GM18505 (cell line): Measurements from ENCODE around the gene EFNA4.

Experiments used
- ATAC-seq: cut with Tn5 transposase; IDR thresholded peaks from one replicate; pipeline ENCODE4 v1.9.1; 2021; ENCODE audit not compliant: unreplicated experiment
- POLR2A ChIP-seq: IDR thresholded peaks from 4 replicates; pipeline ENCODE4 v1.6.1; 2011; ENCODE audit warnings: borderline replicate concordance; ENCODE audit not compliant: insufficient read depth, insufficient read length; ENCODE audit errors: extremely low read depth

Gene EFNA4

GRCh38 chr1:155086128-155086741, 22.7 kb downstream of the EFNA4 start:
- no peak for ATAC-seq
- TF ChIP-seq POLR2A = no peak

GRCh38 chr1:155086856-155087535, 23.5 kb downstream of the EFNA4 start:
- ATAC-seq = no peak
- no peak for TF ChIP-seq POLR2A

DNA sequence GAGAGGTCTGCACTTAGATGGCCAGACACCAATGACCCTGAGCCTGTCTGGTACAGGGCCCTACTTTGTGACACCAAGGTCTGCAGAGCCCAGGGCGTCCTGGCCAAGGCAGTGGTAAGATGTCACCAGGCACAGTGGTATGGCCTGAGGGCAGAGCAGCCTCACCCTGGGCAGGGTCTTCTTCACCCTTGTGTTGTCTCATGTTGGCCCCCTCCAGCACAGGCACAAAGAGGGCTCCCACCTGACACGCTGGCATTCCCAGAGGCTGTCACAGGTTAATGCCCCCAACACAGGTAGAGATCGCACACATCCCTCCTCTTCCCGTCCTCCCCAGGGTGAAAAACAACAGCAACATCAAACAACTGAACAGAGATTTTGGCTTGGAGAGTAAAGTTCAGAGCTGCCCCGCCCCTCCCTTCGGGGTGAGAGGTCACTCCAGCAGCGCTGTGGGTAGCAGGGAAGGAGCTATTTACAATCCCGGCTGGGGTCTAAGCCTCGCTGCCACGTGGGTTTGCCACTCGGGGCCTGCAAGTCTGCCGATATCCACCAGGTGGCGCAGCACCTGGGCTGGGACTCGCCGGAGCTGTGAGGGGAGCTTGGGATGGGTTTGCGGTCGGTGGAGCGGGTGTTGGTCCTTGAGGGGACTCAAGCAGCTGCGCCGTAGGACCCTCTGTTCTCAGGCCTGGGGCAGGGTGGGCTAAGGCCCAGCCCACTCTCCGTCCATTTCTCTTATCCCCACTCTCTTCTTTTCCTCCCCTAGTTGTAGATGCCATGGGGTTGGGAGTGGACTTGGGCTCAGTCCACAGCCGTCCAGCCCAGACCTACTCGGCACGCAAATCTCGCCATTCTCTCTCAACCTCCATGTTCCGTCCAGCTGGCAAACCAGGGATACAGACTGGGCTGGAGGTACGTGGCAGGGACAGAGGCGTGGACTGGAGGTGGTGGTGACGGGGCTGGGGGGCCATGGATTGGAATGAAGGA, 27.8 kb downstream of the EFNA4 start:
- ATAC-seq = no peak
- TF ChIP-seq POLR2A = no peak

DNA sequence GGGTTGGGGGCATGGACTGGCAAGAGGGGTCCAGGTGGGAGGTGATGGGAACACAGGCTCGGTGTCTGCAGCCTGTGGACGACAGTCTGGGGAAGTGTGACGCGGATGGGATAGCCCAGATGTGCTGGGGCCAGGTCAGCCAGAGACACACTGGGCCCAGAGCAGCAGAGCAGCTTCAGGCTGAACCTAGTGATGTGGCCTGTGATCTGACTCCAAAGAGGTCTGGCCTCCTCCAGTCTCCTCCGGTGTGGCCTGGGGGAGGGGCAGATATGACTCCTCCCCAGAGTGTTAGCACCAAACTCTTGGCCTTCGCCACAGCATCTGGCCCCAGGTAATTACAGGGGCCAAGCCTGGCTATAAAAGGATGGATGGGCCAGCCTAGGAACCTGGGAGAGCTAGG, 28.6 kb downstream of the EFNA4 start:
- TF ChIP-seq POLR2A = no peak
- ATAC-seq = no peak

GRCh38 chr1:155092641-155093040, 29.1 kb downstream of the EFNA4 start:
- ATAC-seq = no peak
- no peak for TF ChIP-seq POLR2A

GRCh38 chr1:155093911-155094621, 30.5 kb downstream of the EFNA4 start:
- no peak for TF ChIP-seq POLR2A
- no peak for ATAC-seq

DNA sequence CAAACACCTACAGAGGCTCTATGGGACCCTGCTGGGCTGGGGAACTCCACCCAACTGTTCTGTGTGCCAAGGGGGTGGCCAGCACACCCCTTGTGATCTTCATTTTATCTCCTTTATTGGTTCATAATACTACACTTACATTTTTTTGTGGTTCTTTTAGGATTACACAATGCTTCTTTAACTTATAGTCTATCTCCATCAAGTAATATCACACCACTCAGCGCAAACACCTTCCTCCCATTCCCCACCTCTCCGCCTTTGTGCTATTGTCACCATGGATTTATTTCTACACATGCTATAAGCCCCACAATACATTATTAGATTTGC, 31.0 kb downstream of the EFNA4 start:
- no peak for TF ChIP-seq POLR2A
- no peak for ATAC-seq

DNA sequence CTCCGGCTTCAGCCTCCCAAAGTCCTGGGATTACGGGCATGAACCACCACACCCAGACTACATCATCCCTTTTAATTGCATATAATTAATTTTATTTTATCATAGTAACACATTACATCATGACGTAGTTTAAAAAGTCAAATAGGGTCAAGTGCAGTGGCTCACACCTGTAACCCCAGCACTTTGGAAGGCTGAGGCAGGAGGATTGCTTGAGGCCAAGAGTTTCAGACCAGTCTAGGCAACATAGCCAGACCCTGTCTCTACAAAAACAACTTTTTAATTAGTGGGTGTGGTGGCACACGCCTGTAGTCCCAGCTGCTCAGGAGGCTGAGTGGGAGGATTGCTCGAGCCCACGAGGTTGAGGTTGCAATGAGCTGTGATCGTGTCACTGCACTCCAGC, 35.8 kb downstream of the EFNA4 start:
- no peak for TF ChIP-seq POLR2A
- no peak for ATAC-seq

DNA sequence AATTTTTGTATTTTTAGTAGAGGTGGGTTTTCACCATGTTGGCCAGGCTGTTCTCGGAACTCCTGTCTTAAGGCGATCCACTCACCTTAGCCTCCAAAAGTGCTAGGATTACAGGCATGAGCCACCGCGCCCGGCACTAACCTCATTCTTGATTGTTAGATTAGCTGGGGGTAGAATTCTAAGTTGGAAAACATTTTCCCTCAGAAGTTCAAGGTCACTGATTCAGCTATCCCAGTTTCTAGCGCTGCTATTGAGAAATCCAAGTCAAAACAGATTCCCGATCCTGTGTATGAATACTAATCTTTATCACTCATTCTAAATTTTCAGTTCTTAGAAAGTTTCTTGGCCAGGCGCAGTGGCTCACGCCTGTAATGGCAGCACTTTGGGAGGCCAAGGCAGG, 39.8 kb downstream of the EFNA4 start:
- no peak for ATAC-seq
- no peak for TF ChIP-seq POLR2A

DNA sequence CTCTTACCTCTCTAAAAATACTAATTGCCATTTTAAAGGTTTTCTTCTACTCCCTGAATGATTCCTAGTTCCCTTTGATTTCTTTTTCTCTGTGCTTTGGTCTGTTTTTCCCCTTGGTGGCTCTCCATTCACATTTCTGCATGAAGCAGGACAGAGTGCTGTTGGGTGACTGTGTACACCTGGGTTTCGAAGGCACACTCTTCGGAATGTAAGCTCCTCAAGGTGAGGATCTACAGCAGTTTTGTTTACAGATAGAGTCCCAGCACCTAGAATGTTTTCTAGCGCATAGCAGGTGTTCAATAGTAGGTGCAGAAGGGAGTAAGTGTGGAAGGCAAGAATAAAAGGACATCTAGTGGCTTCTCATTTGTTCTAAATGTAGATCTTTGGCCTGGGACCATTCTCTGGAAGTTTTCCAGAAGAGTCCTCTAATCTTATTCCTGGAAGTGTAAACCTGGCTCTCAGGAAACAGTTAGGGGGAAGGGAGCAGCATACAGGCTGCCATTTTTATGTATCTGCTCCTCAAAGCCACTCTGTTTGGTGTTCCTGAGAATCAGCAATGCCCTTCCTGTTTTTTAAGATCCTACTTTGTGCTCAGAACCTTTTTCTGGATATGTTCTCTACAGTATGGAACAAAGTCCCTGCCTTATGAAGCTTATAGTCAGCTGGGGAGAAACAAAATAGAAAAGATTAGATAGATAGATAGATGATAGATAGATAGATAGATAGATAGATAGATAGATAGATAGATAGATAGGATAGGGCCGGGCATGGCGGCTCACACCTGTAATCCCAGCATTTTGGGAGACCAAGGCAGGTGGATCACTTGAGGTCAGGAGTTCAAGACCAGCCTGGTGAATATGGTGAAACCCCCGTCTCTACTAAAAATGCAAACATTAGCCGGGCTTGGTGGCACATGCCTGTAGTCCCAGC, 41.3 kb downstream of the EFNA4 start:
- no peak for TF ChIP-seq POLR2A
- no peak for ATAC-seq

GRCh38 chr1:155105604-155106011, 42.1 kb downstream of the EFNA4 start:
- no peak for TF ChIP-seq POLR2A
- ATAC-seq = no peak

DNA sequence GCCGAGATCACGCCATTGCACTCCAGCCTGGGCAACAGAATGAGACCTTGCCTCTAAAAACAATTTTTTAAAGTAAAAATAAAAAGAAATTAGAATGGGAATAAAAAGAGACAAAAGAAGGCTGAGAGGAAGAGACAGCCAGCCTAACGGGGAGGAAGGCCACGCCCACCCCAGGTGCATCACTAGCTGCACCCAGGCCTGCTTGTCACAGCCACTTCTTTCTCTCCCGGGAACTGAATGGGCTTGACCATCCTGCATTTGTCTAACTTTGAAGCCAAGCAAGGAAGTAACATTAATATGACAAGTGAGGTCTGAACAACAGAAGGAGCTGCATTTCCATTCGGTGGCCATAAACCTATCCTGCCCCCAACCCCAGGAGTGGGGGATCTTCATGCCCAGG, 43.3 kb downstream of the EFNA4 start:
- no peak for ATAC-seq

More for the DNA sequence above, 43.3 kb downstream of the EFNA4 start:
- TF ChIP-seq POLR2A = no peak
